HepG2 (cell line): ENCODE measurements around the gene DBN1. TPM values are rescaled to one million over a fixed set of nuclear protein-coding genes. Genes with fewer than 3 reads are reported as not detected.

ENCODE experiments used
- ATAC-seq: fragments of 200-7000 bp; cut with Tn5 transposase; 3 replicates; pipeline ENCODE4 v1.9.1; 2020; ENCODE audit warnings: mild to moderate bottlenecking, moderate library complexity
- BruUV-seq: library from RNA; stranded (reverse); fragments of 400-500 nt; replicated peaks from 2 replicates; lab custom pipeline; 2021; lab: Mats Ljungman, UMichigan
- CTCF ChIA-PET: fragments of 300-600 bp; formaldehyde crosslinking; extraction: SDS; loops from one replicate; lab custom pipeline; 2021; ENCODE audit warnings: low total read pairs, inconsistent platforms, low intra/inter-chr PET ratio; lab: Yijun Ruan, JAX
- POLR2A ChIA-PET: fragments of 350-600 bp; sonication (Branson Sonifier 250); formaldehyde crosslinking; loops from one replicate; lab custom pipeline; 2020; ENCODE audit warnings: antibody characterized with exemption, inconsistent platforms; lab: Yijun Ruan, JAX
- DNase-seq: peaks from one replicate; pipeline ENCODE4 v3.0.0-alpha.2; 2015; ENCODE audit warnings: low spot score
- FAIRE-seq: peaks from 3 replicates; lab custom pipeline; 2011; peaks lifted over from hg19 to GRCh38; lab: Jason Lieb, UNC
- H2AFZ ChIP-seq: one replicate; pipeline ENCODE4 v1.6.1; 2011; ENCODE audit warnings: low read length, inconsistent platforms
- H3K27ac ChIP-seq: fragments of 300-600 bp; 3 replicates; pipeline ENCODE4 v1.8.0; 2011; ENCODE audit warnings: mixed run types, mild to moderate bottlenecking, mixed read lengths, low read length, inconsistent platforms; ENCODE audit not compliant: insufficient read depth; ENCODE audit errors: extremely low read length
- H3K27me3 ChIP-seq, 2 experiments: fragments of 200-600 bp in 1 of 2; 2 replicates in 1 of 2; 3 replicates in 1 of 2; pipeline versions ENCODE4 v1.6.0 to v1.8.0; 2011; ENCODE audit warnings: low read length in 2 of 2, mild to moderate bottlenecking in 2 of 2, moderate library complexity in 2 of 2, inconsistent platforms in 1 of 2; ENCODE audit not compliant: insufficient read depth in 2 of 2, control insufficient read depth in 1 of 2
- H3K36me3 ChIP-seq, 2 experiments: fragments of 200-600 bp in 1 of 2; replicated peaks in 1 of 2; 2 replicates in 1 of 2; 3 replicates in 1 of 2; pipeline versions ENCODE4 v1.5.1 to v1.8.0; 2011; ENCODE audit warnings: low read length in 2 of 2, inconsistent platforms in 1 of 2; ENCODE audit not compliant: insufficient read depth in 2 of 2, control insufficient read depth in 1 of 2
- H3K4me1 ChIP-seq: 2 replicates; pipeline ENCODE4 v1.5.1; 2012; ENCODE audit warnings: low read length, inconsistent platforms; ENCODE audit not compliant: insufficient read depth
- H3K4me2 ChIP-seq: 2 replicates; pipeline ENCODE4 v1.6.0; 2011; ENCODE audit warnings: low read depth, low read length, inconsistent platforms
- H3K4me3 ChIP-seq, 3 experiments: fragments of 200-600 bp in 1 of 3; sonication (generic), shearing (Covaris generic) in 1 of 3; replicated peaks in 1 of 3; 2 replicates each; pipeline ENCODE4 v1.5.1; 2011 to 2016; ENCODE audit warnings: low read length in 3 of 3, inconsistent platforms in 2 of 3, low read depth in 2 of 3, mild to moderate bottlenecking in 2 of 3, control low read depth in 1 of 3, mixed read lengths in 1 of 3; ENCODE audit not compliant: insufficient read depth in 1 of 3
- H3K79me2 ChIP-seq: one replicate; pipeline ENCODE4 v1.6.1; 2011; ENCODE audit warnings: low read length, inconsistent platforms; ENCODE audit not compliant: insufficient read depth
- H3K9ac ChIP-seq: 2 replicates; pipeline ENCODE4 v1.6.0; 2011; ENCODE audit warnings: mild to moderate bottlenecking, low read depth, low read length, inconsistent platforms; ENCODE audit not compliant: insufficient read depth
- H3K9me3 ChIP-seq: 2 replicates; pipeline ENCODE4 v1.5.1; 2012; ENCODE audit warnings: mild to moderate bottlenecking, low read length
- H4K20me1 ChIP-seq: 2 replicates; pipeline ENCODE4 v1.6.0; 2011; ENCODE audit warnings: inconsistent platforms, mild to moderate bottlenecking, low read length, moderate library complexity; ENCODE audit not compliant: insufficient read depth
- GPN1 ChIP-seq: sonication (generic); formaldehyde crosslinking; IDR thresholded peaks from 2 replicates; pipeline ENCODE4 v1.5.1; 2020; ENCODE audit warnings: missing genetic modification reagents, borderline replicate concordance
- HMG20B ChIP-seq: conservative IDR thresholded peaks from 2 replicates; pipeline ENCODE4 v1.6.1; 2016; ENCODE audit warnings: missing genetic modification reagents, missing compliant biosample characterization
- HNRNPLL ChIP-seq: fragments of 200-400 bp; formaldehyde crosslinking; IDR thresholded peaks from 2 replicates; pipeline ENCODE4 v1.6.1; 2017; ENCODE audit warnings: mild to moderate bottlenecking, low read depth, low read length; ENCODE audit not compliant: poor library complexity, severe bottlenecking
- NR0B2 ChIP-seq: sonication (generic); formaldehyde crosslinking; IDR thresholded peaks from 2 replicates; pipeline ENCODE4 v1.4.0; 2020; ENCODE audit warnings: mild to moderate bottlenecking, missing genetic modification reagents
- RARA ChIP-seq: IDR thresholded peaks from 2 replicates; pipeline ENCODE4 v1.6.1; 2016; ENCODE audit warnings: missing genetic modification reagents, missing compliant biosample characterization
- RFX1 ChIP-seq: fragments of 450-650 bp; IDR thresholded peaks from 2 replicates; pipeline ENCODE4 v1.6.1; 2017
- YEATS2 ChIP-seq: sonication (generic); formaldehyde crosslinking; IDR thresholded peaks from 2 replicates; pipeline ENCODE4 v1.4.0; 2020; ENCODE audit warnings: missing genetic modification reagents, borderline replicate concordance
- ZBTB33 ChIP-seq: sonication (generic); formaldehyde crosslinking; IDR thresholded peaks from 2 replicates; pipeline ENCODE4 v1.4.0; 2020; ENCODE audit warnings: missing genetic modification reagents
- ZEB1 ChIP-seq: IDR thresholded peaks from 2 replicates; pipeline ENCODE4 v1.6.1; 2012; ENCODE audit warnings: mild to moderate bottlenecking, low read depth, inconsistent platforms; ENCODE audit not compliant: insufficient replicate concordance
- ZNF556 ChIP-seq: sonication (generic); formaldehyde crosslinking; IDR thresholded peaks from 2 replicates; pipeline ENCODE4 v1.4.0; 2020; ENCODE audit warnings: mild to moderate bottlenecking, missing genetic modification reagents, borderline replicate concordance
- ZNF569 ChIP-seq: sonication (generic); formaldehyde crosslinking; IDR thresholded peaks from 2 replicates; pipeline ENCODE4 v1.5.0; 2020; ENCODE audit warnings: mild to moderate bottlenecking, missing genetic modification reagents, moderate library complexity, borderline replicate concordance
- ZNF660 ChIP-seq: sonication (generic); formaldehyde crosslinking; IDR thresholded peaks from 2 replicates; pipeline ENCODE4 v1.5.1; 2020; ENCODE audit warnings: mild to moderate bottlenecking, low read depth, missing genetic modification reagents, borderline replicate concordance
- WGBS: methylation state at CpG from one replicate; pipeline ENCODE4 v1.1.6; 2017; ENCODE audit warnings: low lambda C conversion rate; 5-methylcytosine and 5-hydroxymethylcytosine counted together
- in situ Hi-C: cut with HindIII; loops from 2 replicates; pipeline ENCODE4 v1.10.0; 2017; ENCODE audit warnings: low pct_unique_long_range_greater_than_20kb; ENCODE audit not compliant: extremely low pct_ligation_motif_present
- intact Hi-C: fragments of 100-400 bp; cut with micrococcal nuclease; formaldehyde crosslinking; loops from one replicate; pipeline ENCODE4 v1.10.0; 2022; ENCODE audit not compliant: unreplicated experiment
- polyA plus RNA-seq, 8 experiments: library from polyadenylated mRNA; depleted of rRNA in 3 of 8; stranded (reverse) in 7 of 8; unstranded in 1 of 8; fragments of >200 nt; fragmentation: Illumina TruSeq in 4 of 8; extraction: Trizol in 4 of 8; gene quantifications; 2 replicates each; pipeline versions ENCODE4 v1.2.1 to v1.2.3, GENCODE V29; 2011 to 2016; ENCODE audit warnings: low read depth in 4 of 8, missing spikeins in 1 of 8, mixed read lengths in 1 of 8; ENCODE audit not compliant: insufficient read depth in 1 of 8
- total RNA-seq, 5 experiments: library from RNA; depleted of rRNA; stranded (reverse); fragments of >200 nt; fragmentation: Illumina TruSeq; extraction: Trizol; gene quantifications; 2 replicates each; pipeline ENCODE4 v1.2.3, GENCODE V29; 2016; ENCODE audit warnings: low read depth in 1 of 5
- TF ChIP-seq, protein P1 (sequence below): sonication (generic); formaldehyde crosslinking; IDR thresholded peaks from 2 replicates; pipeline ENCODE4 v1.5.1; 2020; ENCODE audit warnings: mild to moderate bottlenecking, missing genetic modification reagents, borderline replicate concordance

DBN1 gene
- total and polyA plus RNA-seq, 2 of the 13 experiments (the other 11 are each of a cell fraction or from before 2014, with no cell fraction given): 27.0 to 37.3 TPM

DNA sequence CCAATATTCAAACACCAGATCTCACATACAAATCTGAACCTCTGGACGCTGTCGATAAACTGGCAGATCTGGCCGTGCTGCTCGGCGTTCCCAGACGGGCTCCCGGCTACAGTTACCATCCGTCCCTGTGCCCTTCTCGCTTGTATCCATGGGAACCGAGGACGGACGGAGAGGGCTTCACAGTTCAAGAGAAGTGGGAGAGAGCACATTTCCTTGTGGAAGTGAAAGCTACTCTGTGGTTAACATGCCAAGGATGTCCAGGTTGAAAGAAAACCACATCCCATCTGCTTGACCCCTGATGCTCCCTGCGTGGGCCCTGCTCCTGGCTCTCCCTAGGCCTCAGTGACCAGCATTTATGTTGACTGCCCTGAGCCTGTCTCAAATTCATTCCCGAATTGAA lies 6.3 kb upstream of the DBN1 start (continued):
- TF ChIP-seq, protein P1, sequence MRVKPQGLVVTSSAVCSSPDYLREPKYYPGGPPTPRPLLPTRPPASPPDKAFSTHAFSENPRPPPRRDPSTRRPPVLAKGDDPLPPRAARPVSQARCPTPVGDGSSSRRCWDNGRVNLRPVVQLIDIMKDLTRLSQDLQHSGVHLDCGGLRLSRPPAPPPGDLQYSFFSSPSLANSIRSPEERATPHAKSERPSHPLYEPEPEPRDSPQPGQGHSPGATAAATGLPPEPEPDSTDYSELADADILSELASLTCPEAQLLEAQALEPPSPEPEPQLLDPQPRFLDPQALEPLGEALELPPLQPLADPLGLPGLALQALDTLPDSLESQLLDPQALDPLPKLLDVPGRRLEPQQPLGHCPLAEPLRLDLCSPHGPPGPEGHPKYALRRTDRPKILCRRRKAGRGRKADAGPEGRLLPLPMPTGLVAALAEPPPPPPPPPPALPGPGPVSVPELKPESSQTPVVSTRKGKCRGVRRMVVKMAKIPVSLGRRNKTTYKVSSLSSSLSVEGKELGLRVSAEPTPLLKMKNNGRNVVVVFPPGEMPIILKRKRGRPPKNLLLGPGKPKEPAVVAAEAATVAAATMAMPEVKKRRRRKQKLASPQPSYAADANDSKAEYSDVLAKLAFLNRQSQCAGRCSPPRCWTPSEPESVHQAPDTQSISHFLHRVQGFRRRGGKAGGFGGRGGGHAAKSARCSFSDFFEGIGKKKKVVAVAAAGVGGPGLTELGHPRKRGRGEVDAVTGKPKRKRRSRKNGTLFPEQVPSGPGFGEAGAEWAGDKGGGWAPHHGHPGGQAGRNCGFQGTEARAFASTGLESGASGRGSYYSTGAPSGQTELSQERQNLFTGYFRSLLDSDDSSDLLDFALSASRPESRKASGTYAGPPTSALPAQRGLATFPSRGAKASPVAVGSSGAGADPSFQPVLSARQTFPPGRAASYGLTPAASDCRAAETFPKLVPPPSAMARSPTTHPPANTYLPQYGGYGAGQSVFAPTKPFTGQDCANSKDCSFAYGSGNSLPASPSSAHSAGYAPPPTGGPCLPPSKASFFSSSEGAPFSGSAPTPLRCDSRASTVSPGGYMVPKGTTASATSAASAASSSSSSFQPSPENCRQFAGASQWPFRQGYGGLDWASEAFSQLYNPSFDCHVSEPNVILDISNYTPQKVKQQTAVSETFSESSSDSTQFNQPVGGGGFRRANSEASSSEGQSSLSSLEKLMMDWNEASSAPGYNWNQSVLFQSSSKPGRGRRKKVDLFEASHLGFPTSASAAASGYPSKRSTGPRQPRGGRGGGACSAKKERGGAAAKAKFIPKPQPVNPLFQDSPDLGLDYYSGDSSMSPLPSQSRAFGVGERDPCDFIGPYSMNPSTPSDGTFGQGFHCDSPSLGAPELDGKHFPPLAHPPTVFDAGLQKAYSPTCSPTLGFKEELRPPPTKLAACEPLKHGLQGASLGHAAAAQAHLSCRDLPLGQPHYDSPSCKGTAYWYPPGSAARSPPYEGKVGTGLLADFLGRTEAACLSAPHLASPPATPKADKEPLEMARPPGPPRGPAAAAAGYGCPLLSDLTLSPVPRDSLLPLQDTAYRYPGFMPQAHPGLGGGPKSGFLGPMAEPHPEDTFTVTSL: no peak
- TF ChIP-seq NR0B2: no peak
- TF ChIP-seq HMG20B (CRISPR knock-in tag): no peak

- H4K20me1 ChIP-seq: no peaks in the 10 kb centered on the region
- H3K27ac ChIP-seq: no peak overlapping the region
- ChIA-PET POLR2A (interaction anchor here (1.5 to 4.9 kb wide), 4 partner anchors 17 to 31 kb away, joined by 3 to 42 read pairs (median 6); partner anchors contain the start of gene PDLIM7), CTCF (no interaction called here)
- no peaks in the 10 kb centered on the region for H3K36me3 ChIP-seq
- no peak overlapping the region for H3K9ac ChIP-seq
- FAIRE-seq: no peak
- 50% methylated on average over 17 of the region's 18 CpGs for WGBS
- peaks cover 54% of the 10 kb centered on the region for H3K4me1 ChIP-seq
- BruUV-seq: no TSS peak
- intact Hi-C loops: no loop called here
- no peaks in the 10 kb centered on the region for H3K27me3 ChIP-seq
- in situ Hi-C loops: no loop called here
- 0 out of 2 replicates have a peak overlapping the region, but pooled peaks have one; percentile 7 for H3K4me2 ChIP-seq
- no peak overlapping the region for H2AFZ ChIP-seq
- no peaks in the 10 kb centered on the region for H3K9me3 ChIP-seq
- DNase-seq: no peak
- peak; percentile 5; the same call in 1 of the 3 replicates for ATAC-seq
- H3K4me3 ChIP-seq: no peak overlapping the region
- H3K79me2 ChIP-seq: no peaks in the 10 kb centered on the region
- TF ChIP-seq ZNF569 (CRISPR knock-in tag): no peak
- TF ChIP-seq ZNF556 (CRISPR knock-in tag): no peak
- TF ChIP-seq RFX1: no peak
- TF ChIP-seq ZEB1: no peak
- TF ChIP-seq RARA (CRISPR knock-in tag): no peak
- TF ChIP-seq GPN1: no peak
- no peak for TF ChIP-seq YEATS2 (CRISPR knock-in tag)
- TF ChIP-seq ZNF660 (CRISPR knock-in tag): no peak
- no peak for TF ChIP-seq HNRNPLL
- peak; percentile 38; the same call in 1 of the 2 replicates for TF ChIP-seq ZBTB33 (CRISPR knock-in tag)
Measured at GRCh38 chr5:177478711-177479646, 5.5 kb upstream of the DBN1 start.
